Measurements from ENCODE around the gene CD44.

Gene CD44

DNA sequence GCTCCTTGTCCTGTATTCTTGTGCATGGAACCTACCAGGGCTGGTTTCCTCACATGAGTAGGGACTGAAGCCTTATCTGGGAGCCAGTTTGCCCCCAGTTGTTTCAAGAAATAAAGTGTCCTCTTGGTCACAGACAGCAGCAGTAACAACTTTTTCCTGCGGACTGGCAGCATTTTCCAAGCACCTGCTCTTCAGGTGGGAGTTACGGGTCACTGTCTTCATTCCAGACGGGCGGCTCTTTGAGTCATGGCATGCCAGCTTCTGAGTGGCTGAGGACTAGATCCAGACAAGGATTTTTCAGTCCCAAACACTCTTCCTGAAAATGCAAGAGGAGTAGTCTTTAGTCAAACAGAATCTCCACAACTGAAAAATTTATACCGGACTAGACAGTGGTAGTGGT is 2.7 kb upstream of the CD44 start:
- peaks cover 3% of the 10 kb centered on the region; the same call in 1 of the 2 replicates for H3K4me1 ChIP-seq (ENCODE audit: control insufficient read depth, low read length)
- H3K4me3 ChIP-seq (ENCODE audit: low read length) = no peak overlapping the region
- no peaks in the 10 kb centered on the region for H3K9me3 ChIP-seq (ENCODE audit: control insufficient read depth, insufficient read depth, low read length)
- no peaks in the 10 kb centered on the region for H3F3A ChIP-seq (ENCODE audit: control insufficient read depth, insufficient read depth)
- no peaks in the 10 kb centered on the region for H3K36me3 ChIP-seq (ENCODE audit: control insufficient read depth, low read length)
- no peak for TF ChIP-seq EZH2phosphoT487 (IDR thresholded peaks at IDR 0.05; ENCODE audit: borderline replicate concordance, low read length)
- TF ChIP-seq, protein P1, sequence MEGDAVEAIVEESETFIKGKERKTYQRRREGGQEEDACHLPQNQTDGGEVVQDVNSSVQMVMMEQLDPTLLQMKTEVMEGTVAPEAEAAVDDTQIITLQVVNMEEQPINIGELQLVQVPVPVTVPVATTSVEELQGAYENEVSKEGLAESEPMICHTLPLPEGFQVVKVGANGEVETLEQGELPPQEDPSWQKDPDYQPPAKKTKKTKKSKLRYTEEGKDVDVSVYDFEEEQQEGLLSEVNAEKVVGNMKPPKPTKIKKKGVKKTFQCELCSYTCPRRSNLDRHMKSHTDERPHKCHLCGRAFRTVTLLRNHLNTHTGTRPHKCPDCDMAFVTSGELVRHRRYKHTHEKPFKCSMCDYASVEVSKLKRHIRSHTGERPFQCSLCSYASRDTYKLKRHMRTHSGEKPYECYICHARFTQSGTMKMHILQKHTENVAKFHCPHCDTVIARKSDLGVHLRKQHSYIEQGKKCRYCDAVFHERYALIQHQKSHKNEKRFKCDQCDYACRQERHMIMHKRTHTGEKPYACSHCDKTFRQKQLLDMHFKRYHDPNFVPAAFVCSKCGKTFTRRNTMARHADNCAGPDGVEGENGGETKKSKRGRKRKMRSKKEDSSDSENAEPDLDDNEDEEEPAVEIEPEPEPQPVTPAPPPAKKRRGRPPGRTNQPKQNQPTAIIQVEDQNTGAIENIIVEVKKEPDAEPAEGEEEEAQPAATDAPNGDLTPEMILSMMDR (IDR thresholded peaks at IDR 0.05; ENCODE audit: low read depth, low read length, poor library complexity, severe bottlenecking) = no peak
- no peaks in the 10 kb centered on the region for H3K79me2 ChIP-seq (ENCODE audit: control insufficient read depth, low read length)
- H3K27ac ChIP-seq (ENCODE audit: low read depth, low read length) = no peak overlapping the region
- peaks cover 46% of the 10 kb centered on the region for H3K27me3 ChIP-seq (ENCODE audit: control insufficient read depth, low read length)
- H3K4me2 ChIP-seq (ENCODE audit: low read length) = no peak overlapping the region
- no peaks in the 10 kb centered on the region for H3K9me2 ChIP-seq (replicated peaks; ENCODE audit: control insufficient read depth, low read length)
- no peaks in the 10 kb centered on the region for H4K20me1 ChIP-seq (ENCODE audit: control insufficient read depth, insufficient read depth, low read depth, low read length)

DNA sequence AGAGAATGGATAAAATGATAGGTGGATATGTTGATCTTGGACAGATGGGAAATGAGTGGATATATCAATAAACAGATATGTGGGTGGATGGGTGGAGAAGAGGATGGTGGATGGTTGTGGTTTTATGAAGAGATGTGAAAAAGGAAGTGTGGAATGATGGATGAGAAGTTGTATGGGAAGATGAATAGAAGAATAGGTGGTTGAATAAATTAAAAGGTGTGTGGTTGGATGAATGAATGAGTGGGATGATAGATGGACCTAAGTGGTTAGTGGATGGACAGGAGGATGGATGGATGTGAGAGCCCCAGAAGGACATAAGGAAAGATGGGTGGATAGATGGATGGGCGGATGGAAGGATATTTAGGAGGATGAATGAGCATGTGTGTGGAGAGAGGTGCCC is 913 bp upstream of the CD44 start:
- Histone ChIP-seq H3K4me2 (ENCODE audit: low read length) (no peak overlapping the region), H3K27ac (ENCODE audit: low read depth, low read length) (no peak overlapping the region), H3K36me3 (ENCODE audit: control insufficient read depth, low read length) (no peaks in the 10 kb centered on the region), H3K27me3 (ENCODE audit: control insufficient read depth, low read length) (peaks cover 51% of the 10 kb centered on the region), H3K79me2 (ENCODE audit: control insufficient read depth, low read length) (no peaks in the 10 kb centered on the region), H3F3A (ENCODE audit: control insufficient read depth, insufficient read depth) (no peaks in the 10 kb centered on the region), H4K20me1 (ENCODE audit: control insufficient read depth, insufficient read depth, low read depth, low read length) (no peaks in the 10 kb centered on the region), H3K9me2 (replicated peaks; ENCODE audit: control insufficient read depth, low read length) (no peaks in the 10 kb centered on the region), H3K4me1 (ENCODE audit: control insufficient read depth, low read length) (peaks cover 3% of the 10 kb centered on the region; the same call in 1 of the 2 replicates), H3K9me3 (ENCODE audit: control insufficient read depth, insufficient read depth, low read length) (no peaks in the 10 kb centered on the region), H3K4me3 (ENCODE audit: low read length) (no peak overlapping the region)
- TF ChIP-seq EZH2phosphoT487 (IDR thresholded peaks at IDR 0.05; ENCODE audit: borderline replicate concordance, low read length) = no peak
- TF ChIP-seq, protein P1 (IDR thresholded peaks at IDR 0.05; ENCODE audit: low read depth, low read length, poor library complexity, severe bottlenecking) = no peak

DNA sequence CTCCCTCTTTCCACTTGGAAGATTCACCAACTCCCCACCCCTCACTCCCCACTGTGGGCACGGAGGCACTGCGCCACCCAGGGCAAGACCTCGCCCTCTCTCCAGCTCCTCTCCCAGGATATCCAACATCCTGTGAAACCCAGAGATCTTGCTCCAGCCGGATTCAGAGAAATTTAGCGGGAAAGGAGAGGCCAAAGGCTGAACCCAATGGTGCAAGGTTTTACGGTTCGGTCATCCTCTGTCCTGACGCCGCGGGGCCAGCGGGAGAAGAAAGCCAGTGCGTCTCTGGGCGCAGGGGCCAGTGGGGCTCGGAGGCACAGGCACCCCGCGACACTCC is 397 bp upstream of the CD44 start:
- Histone ChIP-seq H3K4me2 (ENCODE audit: low read length) (0 out of 2 replicates have a peak overlapping the region, but pooled peaks have one; percentile 13), H3K36me3 (ENCODE audit: control insufficient read depth, low read length) (no peaks in the 10 kb centered on the region), H3K4me3 (ENCODE audit: low read length) (no peak overlapping the region), H3K27me3 (ENCODE audit: control insufficient read depth, low read length) (peaks cover 56% of the 10 kb centered on the region), H3K4me1 (ENCODE audit: control insufficient read depth, low read length) (peaks cover 3% of the 10 kb centered on the region; the same call in 1 of the 2 replicates), H3K27ac (ENCODE audit: low read depth, low read length) (no peak overlapping the region), H3F3A (ENCODE audit: control insufficient read depth, insufficient read depth) (no peaks in the 10 kb centered on the region), H3K9me3 (ENCODE audit: control insufficient read depth, insufficient read depth, low read length) (no peaks in the 10 kb centered on the region), H3K79me2 (ENCODE audit: control insufficient read depth, low read length) (no peaks in the 10 kb centered on the region), H3K9me2 (replicated peaks; ENCODE audit: control insufficient read depth, low read length) (no peaks in the 10 kb centered on the region), H4K20me1 (ENCODE audit: control insufficient read depth, insufficient read depth, low read depth, low read length) (no peaks in the 10 kb centered on the region)
- 0 out of 2 replicates have a peak, but pooled peaks have one; percentile 14 for TF ChIP-seq EZH2phosphoT487 (IDR thresholded peaks at IDR 0.05; ENCODE audit: borderline replicate concordance, low read length)
- TF ChIP-seq, protein P1 (IDR thresholded peaks at IDR 0.05; ENCODE audit: low read depth, low read length, poor library complexity, severe bottlenecking) = no peak
